PFSK-1 (cell line): ENCODE data around the gene PHACTR2. TPM values are rescaled to one million over a fixed set of nuclear protein-coding genes. Genes with fewer than 3 reads are reported as not detected.

ENCODE experiments used
- FOXP2 ChIP-seq: optimal IDR thresholded peaks from 2 replicates; pipeline ENCODE3; 2011; ENCODE audit warnings: borderline replicate concordance, control low read depth, inconsistent platforms; ENCODE audit not compliant: insufficient read depth; ENCODE audit errors: extremely low read length, extremely low read depth
- POLR2AphosphoS5 ChIP-seq: IDR thresholded peaks from 2 replicates; pipeline ENCODE4 v1.6.1; 2012; ENCODE audit warnings: low read depth, mild to moderate bottlenecking, control low read depth, low read length, moderate library complexity
- SIN3A ChIP-seq: IDR thresholded peaks from 2 replicates; pipeline ENCODE4 v1.6.1; 2012; ENCODE audit warnings: mild to moderate bottlenecking, low read length, moderate library complexity, borderline replicate concordance; ENCODE audit not compliant: insufficient read depth
- TAF1 ChIP-seq: IDR thresholded peaks from 2 replicates; pipeline ENCODE4 v1.6.1; 2012; ENCODE audit warnings: low read length, control low read depth, borderline replicate concordance; ENCODE audit not compliant: insufficient read depth
- polyA plus RNA-seq: library from polyadenylated mRNA; unstranded; fragments of >200 nt; gene quantifications from one replicate; pipeline ENCODE4 v1.2.1, GENCODE V29; 2012; ENCODE audit warnings: low read depth, missing spikeins; ENCODE audit not compliant: insufficient read length
- TF ChIP-seq, protein P1 (sequence below), 2 experiments: IDR thresholded peaks; 2 replicates each; pipeline versions ENCODE4 v1.6.1 to v1.8.0; 2011 to 2012; ENCODE audit warnings: low read depth in 2 of 2, low read length in 2 of 2, control low read depth in 1 of 2, inconsistent platforms in 1 of 2, mild to moderate bottlenecking in 1 of 2, moderate library complexity in 1 of 2; ENCODE audit not compliant: insufficient read depth in 1 of 2

PHACTR2 gene
- polyA plus RNA-seq, result 0.14 TPM

DNA sequence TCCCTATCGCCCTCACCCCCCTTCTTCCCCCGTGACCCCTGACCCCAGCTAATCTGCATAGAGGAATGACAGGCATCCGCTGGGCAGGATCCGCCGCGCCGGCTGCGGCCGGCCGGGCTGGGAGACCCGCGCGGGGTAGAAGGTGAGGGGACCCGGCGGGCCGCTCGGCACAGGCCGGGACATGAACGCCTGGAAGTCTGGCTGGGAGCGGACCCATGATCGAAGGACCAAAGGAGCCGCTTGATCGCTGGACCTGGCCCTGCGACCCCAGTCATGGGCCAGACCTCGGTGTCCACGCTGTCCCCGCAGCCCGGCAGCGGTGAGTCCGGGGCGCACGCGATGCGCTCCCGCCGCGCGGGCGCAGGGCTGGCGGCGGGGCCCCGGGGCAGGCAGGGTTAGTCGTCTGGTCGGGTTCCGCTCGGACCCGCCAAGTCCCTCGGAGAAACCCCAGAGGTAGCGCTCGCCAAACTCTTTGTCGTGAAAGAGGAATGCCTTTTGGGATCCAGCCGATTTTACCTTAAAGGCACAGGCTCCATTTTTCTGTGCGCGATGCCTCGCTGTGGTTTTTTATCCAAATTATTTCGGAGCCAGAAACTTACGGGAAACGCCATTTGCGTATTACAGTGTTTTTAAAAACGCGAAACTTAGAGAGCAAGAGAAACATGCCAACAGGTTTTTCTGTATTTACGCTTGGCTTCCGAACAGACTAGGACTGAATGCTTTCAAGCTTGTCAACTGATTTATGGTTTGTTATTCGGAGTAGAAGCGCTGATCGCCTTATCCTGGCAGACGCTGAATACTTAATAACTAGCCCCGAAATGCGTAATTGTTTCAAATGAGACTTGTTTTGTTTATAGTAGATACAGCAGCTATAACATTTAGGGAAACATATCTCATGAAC is at the start of gene PHACTR2:
PHACTR2 (plus strand) TSS at position 75 of the 901 bp plus-strand sequence; CDS start at position 274, 199 bp downstream.
- TF ChIP-seq POLR2AphosphoS5 (no peak), FOXP2 (no peak), SIN3A (no peak), TAF1 (no peak)
- TF ChIP-seq, protein P1, sequence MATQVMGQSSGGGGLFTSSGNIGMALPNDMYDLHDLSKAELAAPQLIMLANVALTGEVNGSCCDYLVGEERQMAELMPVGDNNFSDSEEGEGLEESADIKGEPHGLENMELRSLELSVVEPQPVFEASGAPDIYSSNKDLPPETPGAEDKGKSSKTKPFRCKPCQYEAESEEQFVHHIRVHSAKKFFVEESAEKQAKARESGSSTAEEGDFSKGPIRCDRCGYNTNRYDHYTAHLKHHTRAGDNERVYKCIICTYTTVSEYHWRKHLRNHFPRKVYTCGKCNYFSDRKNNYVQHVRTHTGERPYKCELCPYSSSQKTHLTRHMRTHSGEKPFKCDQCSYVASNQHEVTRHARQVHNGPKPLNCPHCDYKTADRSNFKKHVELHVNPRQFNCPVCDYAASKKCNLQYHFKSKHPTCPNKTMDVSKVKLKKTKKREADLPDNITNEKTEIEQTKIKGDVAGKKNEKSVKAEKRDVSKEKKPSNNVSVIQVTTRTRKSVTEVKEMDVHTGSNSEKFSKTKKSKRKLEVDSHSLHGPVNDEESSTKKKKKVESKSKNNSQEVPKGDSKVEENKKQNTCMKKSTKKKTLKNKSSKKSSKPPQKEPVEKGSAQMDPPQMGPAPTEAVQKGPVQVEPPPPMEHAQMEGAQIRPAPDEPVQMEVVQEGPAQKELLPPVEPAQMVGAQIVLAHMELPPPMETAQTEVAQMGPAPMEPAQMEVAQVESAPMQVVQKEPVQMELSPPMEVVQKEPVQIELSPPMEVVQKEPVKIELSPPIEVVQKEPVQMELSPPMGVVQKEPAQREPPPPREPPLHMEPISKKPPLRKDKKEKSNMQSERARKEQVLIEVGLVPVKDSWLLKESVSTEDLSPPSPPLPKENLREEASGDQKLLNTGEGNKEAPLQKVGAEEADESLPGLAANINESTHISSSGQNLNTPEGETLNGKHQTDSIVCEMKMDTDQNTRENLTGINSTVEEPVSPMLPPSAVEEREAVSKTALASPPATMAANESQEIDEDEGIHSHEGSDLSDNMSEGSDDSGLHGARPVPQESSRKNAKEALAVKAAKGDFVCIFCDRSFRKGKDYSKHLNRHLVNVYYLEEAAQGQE (IDR thresholded peaks at IDR 0.05; ENCODE audit: insufficient read depth in 1 of 2, low read depth in 2 of 2, low read length in 2 of 2), result no peak

- TF ChIP-seq FOXP2 (no peak), TAF1 (no peak), SIN3A (no peak), POLR2AphosphoS5 (no peak)
- TF ChIP-seq, protein P1 (IDR thresholded peaks at IDR 0.05; ENCODE audit: insufficient read depth in 1 of 2, low read depth in 2 of 2, low read length in 2 of 2), result no peak
Observed at GRCh38 chr6:143629104-143630080, 48.4 kb upstream of the PHACTR2 start.

DNA sequence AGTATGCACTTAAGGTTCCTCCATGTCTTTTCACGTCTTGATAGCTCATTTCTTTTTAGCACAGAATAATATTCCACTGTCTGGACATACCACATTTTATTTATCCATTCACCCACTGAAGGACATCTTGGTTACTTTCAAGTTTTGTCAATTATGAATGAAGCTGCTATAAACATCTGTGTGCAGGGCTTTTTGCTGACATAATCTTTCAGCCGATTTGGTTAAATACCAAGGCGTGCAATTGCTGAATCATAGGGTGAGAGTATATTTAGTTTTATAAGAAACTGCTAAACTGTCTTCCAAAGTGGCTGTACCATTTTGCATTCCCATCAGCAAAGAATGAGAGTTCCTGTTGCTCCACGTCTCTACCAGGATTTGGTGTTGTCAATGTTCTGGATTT is 44.9 kb upstream of the PHACTR2 start:
- TF ChIP-seq POLR2AphosphoS5 (no peak), SIN3A (no peak), FOXP2 (no peak), TAF1 (no peak)
- TF ChIP-seq, protein P1 (IDR thresholded peaks at IDR 0.05; ENCODE audit: insufficient read depth in 1 of 2, low read depth in 2 of 2, low read length in 2 of 2), result no peak

GRCh38 chr6:143634486-143634885 is 43.3 kb upstream of the PHACTR2 start:
- TF ChIP-seq, protein P1 (IDR thresholded peaks at IDR 0.05; ENCODE audit: insufficient read depth in 1 of 2, low read depth in 2 of 2, low read length in 2 of 2), result no peak
- no peak for TF ChIP-seq POLR2AphosphoS5
- TF ChIP-seq TAF1, result no peak
